Measurements from ENCODE around the gene SHLD1. TPM values are rescaled to one million over a fixed set of nuclear protein-coding genes. Genes with fewer than 3 reads are reported as not detected.
"Not testable (repeated sequence)": the region's sequence is repeated elsewhere in the genome, so short reads cannot be mapped to it uniquely, and the experiment has no call there.

The SHLD1 gene
- total RNA-seq, 4 donors from 2014 or later: 1.2 to 4.0 (median 3.2) TPM

- DNase-seq (ENCODE audit: low spot score) (no peak), ATAC-seq (ENCODE audit: low FRiP score) (no peak)
- no peak for TF ChIP-seq CTCF (IDR thresholded peaks at IDR 0.05)
These were observed 20.8 kb downstream of the SHLD1 start for GRCh38 chr20:5770987-5771318.

GRCh38 chr20:5772704-5773103, 22.5 kb downstream of the SHLD1 start:
- TF ChIP-seq CTCF (IDR thresholded peaks at IDR 0.05): no peak
- no peak for ATAC-seq (ENCODE audit: low FRiP score)

GRCh38 chr20:5773589-5773988, 23.4 kb downstream of the SHLD1 start:
- ATAC-seq (ENCODE audit: low FRiP score) (no peak), DNase-seq (ENCODE audit: low spot score) (no peak)
- no peak for TF ChIP-seq CTCF (IDR thresholded peaks at IDR 0.05)

More at GRCh38 chr20:5772704-5773103, 22.5 kb downstream of the SHLD1 start:
- no peak for DNase-seq (ENCODE audit: low spot score)

GRCh38 chr20:5776077-5776476, 25.9 kb downstream of the SHLD1 start:
- ATAC-seq (ENCODE audit: low FRiP score): no peak
- TF ChIP-seq CTCF (IDR thresholded peaks at IDR 0.05): no peak
- no peak for DNase-seq (ENCODE audit: low spot score)

- ATAC-seq (ENCODE audit: low FRiP score) (peak; percentile 74), DNase-seq (ENCODE audit: low spot score) (no peak)
- no peak for TF ChIP-seq CTCF (IDR thresholded peaks at IDR 0.05)
These were observed 29.1 kb downstream of the SHLD1 start for GRCh38 chr20:5779071-5779900.

GRCh38 chr20:5780846-5781217, 30.6 kb downstream of the SHLD1 start:
- DNase-seq (ENCODE audit: low spot score): no peak
- TF ChIP-seq CTCF (IDR thresholded peaks at IDR 0.05): no peak
- ATAC-seq (ENCODE audit: low FRiP score): no peak

- ATAC-seq (ENCODE audit: low FRiP score); DNase-seq (ENCODE audit: low spot score): not testable (repeated sequence)
These were observed 31.2 kb downstream of the SHLD1 start for GRCh38 chr20:5781367-5781766.
